Measurements from ENCODE around the gene DENND11.

DENND11 gene, protein sequence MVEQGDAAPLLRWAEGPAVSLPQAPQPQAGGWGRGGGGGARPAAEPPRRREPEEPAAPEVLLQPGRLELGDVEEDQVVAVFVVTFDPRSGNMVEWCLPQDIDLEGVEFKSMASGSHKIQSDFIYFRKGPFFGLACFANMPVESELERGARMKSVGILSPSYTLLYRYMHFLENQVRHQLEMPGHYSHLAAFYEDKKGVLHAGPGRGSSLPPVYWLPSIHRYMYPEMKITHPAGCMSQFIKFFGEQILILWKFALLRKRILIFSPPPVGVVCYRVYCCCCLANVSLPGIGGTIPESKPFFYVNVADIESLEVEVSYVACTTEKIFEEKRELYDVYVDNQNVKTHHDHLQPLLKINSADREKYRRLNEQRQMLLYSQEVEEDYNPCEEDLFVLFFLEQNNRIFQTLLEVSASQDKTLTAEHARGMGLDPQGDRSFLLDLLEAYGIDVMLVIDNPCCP

DNA sequence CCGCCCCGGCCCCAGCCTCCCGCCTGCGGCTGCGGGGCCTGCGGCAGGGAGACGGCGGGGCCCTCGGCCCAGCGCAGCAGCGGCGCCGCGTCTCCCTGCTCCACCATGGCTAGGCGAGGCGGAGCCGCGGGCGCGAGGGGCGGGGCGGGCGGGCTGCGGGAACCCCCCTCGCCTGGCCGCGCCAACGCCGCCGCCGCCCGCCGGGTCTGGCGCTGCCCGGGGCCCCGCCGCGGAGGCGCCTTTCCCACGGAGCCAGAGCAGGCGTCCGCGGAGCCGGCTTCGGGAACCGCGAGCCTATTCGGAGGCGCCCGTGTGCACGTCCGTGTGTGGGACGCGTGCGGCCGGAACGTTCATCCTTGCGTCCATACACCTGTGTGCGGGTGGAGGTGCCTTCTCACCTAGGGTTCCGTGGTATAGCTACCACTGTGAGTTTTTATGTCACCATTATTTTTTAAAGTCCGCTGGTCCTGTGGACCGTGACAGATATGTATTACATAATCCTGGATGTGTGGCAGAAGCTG is at the start of gene DENND11:
Gene DENND11, minus strand, starts transcription at position 120 of the 521 bp plus-strand sequence. Its CDS starts 13 bp downstream, at position 107.
- DNase-seq = no peak

DNA sequence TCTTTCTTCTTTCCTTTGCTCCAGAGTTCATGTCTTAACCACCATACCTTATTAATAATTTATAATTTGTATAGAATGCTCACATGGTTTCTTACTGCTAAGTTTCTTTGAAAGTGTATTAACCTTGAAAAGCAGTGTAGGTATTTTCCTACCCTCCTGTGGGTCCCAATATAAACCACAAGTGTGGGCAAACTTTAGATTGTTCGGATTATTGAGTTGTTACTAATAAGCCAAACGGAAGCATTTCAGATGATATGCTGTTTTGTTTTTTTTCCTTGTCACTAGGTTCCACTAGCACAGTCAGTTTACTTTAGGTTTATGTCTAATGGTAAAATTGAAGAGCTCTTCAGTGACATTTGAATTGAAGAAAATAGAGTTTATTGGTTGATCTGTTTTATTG is 46.4 kb upstream of the DENND11 start:
- DNase-seq = no peak

DNA sequence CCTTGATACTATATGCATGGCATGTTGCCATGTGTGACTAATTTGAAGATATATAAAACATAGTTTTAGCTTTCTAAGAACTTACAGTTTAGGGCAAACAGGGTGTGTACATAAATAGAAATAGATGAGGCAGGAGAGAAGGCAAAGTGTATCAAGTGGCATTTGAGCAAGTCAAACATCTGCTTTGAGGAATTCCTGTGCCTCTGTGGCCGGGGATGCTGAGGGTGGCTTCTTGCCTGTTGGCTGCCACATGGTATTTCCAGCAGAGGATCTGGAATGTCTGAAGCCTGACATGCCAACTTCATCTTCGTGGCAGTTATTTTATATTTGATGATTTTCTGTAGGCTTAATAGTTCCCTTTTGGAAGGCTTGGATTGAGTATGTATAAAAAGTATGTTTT is 42.2 kb upstream of the DENND11 start:
- no peak for DNase-seq

DNA sequence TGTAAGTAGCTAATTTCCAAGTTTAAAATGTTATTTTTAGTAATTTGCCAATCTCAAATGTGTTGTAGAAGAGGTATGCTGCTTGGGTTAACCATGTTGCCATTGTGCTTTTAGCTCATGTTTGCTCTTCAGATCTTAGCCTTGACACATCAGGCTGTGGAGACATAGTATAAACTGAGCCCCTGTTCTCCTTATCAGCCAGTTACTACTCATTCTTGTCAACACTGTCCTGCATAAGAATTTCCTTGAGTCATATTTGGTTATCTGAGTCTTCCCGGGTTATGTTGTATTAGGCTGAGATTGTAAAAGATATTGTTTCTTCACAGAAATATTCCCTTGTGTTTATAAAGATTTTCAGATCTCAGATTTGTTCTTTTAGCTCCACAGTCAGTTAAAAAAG is 40.3 kb upstream of the DENND11 start:
- no peak for DNase-seq

DNA sequence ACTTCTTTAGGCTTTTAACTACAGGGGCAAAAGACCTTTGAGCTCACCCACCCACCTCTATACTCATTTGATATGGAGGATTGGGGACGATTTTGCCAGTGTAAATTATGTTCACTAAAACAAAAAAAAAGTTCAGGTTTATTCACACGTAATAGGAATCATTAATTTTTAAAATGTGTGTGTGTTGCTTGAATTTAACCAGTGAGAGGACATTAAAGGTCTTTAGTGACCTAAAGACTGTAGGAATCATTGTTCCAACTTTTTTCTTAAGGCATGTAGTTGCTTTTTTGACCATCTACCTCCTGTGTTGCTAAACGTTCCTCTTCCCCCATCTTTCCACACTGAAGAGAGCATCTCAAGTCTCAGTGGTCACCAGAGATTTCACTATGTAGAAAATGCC is 37.3 kb upstream of the DENND11 start:
- no peak for DNase-seq

DNA sequence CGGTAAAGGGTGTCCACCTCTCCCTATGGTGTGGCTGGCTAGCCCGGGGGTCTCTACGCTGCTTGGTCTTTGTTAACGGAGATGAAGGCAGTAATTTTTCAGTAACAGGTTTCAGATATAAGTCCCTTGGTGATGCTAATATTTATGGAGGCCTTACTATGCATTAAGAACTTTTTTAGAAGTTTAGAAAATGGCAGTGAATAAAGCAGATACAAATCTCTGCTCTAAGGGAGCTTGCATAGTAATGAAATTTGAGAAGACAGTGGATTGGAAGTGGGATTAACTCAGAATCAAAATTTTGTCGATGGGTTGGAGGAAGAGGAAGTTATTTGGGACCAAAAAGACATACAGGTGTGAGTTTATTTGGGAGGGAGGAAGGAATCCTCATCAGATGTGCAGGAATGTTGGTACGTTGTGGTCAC is 36.6 kb upstream of the DENND11 start:
- no peak for DNase-seq

DNA sequence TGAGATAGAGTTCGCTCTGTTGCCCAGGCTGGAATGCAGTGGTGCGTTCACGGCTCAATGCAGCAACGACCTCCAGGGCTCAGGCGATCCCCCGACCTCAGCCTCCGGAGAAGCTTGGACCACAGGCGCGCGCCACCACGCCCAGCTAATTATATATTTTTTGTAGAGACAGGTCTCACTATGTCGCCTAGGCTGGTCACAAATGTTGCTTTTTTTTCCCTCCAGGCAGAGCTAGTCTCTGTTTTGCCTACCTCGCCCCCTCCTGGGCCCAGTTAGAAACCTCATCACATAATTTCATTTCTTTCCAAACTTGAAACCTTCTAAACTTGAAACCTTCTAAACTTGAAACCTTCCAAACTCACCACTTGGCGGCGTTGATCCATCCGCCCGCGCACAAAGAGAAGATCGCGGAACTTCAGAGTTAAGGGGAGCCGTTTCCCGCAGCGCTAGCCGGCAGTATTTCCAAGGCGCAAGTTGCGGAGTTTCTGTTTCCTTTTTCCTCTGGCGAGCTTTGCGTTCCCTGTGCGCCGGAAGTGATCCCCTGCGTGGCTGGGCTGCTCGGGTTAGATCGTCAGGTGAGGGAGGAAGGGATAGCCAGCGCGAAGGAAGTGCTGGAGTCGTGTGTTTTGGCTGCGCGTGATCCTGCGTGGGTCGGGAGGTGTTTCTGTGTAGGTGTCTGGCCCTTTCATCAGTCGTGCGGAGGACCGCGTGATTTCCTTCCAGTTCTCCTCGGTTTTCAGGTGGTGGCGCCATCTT is 36.0 kb upstream of the DENND11 start, which contains the start of gene SSBP1:
Gene SSBP1, plus strand, starts transcription at position 523 of the 756 bp plus-strand sequence. CDS start 809 bp downstream, outside the sequence.
- DNase-seq = peak; percentile 94

DNA sequence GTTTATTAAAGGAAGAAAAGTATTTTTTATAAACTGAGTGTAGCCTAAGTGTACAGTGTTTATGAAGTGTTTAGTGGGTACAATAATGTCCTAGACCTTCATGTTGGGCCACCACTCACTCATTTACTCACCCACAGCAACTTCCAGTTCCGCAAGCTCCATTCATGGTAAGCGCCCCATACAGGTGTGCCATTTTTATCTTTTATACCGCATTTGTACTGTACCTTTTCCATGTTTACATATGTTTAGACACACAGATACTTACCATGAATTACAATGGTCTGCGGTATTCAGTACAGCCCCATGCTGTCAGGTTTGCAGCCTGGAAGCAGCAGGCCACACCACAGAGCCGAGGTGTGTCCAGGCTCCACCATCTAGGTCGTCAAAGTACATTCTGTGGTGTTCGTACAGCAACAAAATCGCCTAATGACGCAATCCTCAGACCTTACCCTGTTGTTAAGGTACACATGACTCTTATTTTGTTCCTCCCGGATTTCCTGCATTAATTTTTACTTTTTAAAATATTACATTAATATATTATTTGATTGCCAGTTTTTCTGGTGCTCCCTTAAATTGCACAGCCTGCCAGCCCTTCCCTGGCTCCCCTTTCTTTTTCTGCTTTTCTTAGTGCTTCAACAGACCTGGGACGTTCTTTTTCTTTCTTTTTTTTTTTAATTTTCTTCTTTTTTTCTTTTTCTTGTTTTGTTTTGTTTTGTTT is 35.3 kb upstream of the DENND11 start:
- no peak for DNase-seq

DNA sequence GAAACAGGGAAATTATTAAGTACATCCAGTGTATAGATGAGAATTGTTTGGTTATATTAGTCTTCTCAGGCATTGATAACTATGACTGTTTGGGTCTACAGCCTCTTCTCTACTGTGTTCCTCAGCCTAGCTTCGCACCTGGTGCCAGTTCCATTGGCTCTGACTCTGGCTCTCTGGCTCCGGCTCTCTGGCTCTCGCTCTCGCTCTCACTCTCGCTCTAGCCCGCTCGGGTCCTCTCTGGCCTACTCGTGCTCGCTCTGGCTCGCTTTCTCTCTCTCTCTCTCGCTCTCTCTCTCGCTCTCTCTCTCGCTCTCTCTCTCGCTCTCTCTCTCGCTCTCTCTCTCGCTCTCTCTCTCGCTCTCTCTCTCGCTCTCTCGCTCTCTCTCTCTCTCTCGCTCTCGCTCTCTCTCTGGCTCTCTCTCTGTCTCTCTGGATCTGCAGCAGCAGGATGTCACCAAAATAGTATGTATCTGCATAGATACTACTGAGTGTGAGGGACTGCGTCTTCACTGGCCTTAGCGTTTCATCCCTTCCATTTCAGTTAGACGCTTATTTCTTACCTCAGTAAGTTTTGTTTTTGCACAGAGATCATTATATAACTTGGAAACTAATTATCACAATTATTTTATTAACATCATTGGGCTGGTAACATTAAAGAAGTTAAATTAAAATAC is 29.6 kb upstream of the DENND11 start:
- no peak for DNase-seq

DNA sequence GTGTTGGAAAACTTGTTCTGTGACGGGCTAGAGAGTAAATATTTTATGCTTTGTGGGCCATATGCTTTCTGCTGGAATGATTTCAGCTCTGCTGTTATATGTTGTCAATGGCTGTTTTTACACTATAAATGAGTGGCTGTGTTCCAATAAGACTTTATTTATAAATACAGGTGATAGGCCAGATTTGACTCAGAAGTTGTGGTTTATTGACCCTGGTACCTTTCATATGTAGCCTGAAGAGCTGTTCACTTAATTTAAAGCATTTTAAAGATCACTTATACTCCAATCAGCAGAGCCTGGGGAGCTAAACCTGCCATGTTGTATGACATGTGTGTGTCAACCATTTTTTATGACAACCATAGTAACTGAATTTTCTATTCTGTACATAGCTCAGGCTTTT is 27.1 kb upstream of the DENND11 start:
- no peak for DNase-seq

DNA sequence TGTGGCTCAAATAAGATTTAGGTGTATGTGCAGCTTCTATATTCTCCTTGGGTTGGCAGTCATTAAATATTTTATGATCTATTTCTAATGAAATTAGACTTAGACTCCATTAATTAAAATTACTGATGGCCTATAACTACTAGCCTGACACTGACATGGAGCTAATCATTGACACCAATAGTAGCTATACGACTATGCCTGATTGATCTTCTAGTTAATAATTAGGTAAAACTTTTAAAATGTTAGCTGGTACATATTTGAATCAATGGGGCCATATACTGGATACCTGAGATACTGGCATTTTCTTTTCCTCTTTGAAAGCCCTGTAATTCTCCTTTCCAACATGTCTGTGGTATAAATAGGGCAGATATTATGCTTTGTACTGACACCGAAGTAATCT is 20.6 kb upstream of the DENND11 start:
- DNase-seq = no peak

DNA sequence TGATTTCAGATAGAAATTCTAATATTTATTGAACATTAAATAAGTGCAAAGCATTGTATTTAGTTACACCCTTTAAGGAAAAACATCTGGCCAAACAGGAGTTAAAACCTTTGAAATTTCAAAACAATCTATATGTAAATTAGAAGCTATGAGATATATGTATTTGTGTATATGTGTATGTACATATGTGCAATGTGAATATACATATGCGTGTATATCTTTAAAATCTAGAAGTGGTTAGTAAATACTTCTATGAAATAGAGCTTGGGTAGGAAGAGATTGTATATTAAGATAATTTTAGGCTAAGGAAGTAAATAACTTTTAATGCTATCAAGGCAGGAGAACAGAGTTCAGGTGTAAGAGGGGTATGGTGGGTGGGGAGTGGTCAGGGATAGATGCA is 15.5 kb upstream of the DENND11 start:
- DNase-seq = no peak

DNA sequence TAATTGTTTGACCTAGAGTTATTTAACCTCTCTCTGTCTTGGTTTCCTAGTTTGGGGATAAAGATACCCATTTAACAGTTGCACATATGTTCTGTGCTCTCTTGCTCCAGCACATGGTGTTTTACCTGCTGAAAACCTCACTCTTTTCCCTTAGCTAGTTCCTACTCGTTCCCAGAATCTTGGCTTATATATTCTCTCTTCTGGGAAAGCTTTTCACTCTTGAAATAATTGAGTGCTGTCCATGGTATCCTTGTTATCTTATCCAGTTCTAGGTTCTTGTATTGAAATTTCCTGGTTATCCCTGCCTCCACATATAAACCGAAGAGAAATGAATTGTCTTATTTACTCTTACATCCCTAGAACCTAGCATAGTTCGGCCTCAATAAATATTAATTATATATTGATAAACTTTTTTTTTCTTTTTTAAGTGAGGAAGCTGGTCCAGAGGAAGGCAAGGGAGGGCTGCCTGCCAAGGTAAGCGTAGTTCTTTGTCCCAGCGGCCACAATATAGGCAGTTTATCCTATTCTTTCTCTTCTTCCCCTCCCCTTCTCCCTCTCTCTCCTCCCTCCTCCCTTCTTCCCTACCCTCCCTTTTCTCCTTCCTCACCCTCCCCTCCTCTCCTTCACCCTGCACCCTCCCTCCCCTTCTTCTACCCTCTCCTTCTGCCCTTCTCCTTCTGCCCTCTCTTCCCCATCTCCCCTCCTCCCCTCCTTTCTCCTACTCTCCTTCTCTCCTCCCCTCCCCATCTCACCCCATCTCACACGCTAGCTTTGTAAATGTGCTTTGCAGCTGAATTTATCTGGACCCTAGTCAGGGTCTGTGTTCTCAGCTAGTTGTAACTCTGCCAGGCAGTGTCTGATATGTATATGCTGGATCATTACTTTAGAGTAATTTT is 14.1 kb upstream of the DENND11 start:
- no peak for DNase-seq

DNA sequence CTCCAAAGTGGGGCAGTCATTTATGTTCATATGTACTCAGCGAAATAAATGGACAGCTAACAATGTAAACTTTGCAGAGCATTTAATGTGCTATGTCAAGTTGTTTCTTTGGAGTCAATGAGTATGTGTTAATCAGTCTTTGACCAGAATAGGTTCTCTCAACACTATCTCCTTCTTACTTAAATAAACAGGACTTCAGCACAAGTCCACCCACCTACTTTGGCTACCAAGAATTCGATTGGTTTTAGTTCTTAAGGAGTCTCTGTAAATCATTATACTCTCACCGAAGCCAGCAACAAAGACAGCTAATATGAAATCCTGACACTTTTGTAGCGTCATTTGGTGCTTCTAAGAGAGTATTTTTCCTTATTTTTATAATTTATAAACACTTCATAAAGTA is 13.1 kb upstream of the DENND11 start:
- DNase-seq = no peak

DNA sequence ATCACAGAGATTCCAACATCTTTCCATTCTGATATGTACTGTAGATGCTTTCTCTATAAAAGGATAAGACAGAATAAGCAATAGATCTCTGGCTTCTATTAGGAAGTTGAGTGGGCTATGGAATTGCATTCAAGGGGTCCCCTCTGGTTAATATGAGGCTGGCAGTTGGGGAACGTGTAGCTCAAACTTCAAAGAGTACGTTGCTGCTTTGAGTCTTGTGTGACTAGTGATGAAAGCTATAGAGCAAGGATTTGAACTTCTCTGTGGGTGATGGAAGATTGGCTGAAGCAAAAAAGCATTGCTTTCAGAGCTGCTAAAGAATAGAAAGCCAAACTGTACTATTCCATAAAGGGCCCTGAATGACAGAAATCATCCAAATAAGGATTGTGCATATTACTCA is 12.6 kb upstream of the DENND11 start:
- DNase-seq = no peak

DNA sequence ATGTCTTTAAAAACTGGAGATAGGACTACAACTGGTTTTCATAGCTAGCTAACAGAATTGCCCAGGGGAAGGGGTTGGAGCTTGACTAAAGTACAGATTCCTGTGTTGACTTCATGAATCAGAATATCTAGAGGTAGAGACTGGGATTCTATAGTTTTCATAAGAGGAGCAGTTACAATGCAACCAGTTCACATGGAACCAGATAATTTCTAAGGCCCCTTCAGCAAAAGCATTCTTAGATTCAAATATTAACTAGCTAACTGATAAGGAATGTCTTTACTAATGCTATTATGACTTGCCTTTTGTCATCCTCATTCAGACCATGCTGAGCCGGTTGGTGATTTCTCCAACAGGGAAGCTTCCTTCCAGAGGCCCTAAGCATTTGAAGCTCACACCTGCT is 11.9 kb upstream of the DENND11 start:
- no peak for DNase-seq

DNA sequence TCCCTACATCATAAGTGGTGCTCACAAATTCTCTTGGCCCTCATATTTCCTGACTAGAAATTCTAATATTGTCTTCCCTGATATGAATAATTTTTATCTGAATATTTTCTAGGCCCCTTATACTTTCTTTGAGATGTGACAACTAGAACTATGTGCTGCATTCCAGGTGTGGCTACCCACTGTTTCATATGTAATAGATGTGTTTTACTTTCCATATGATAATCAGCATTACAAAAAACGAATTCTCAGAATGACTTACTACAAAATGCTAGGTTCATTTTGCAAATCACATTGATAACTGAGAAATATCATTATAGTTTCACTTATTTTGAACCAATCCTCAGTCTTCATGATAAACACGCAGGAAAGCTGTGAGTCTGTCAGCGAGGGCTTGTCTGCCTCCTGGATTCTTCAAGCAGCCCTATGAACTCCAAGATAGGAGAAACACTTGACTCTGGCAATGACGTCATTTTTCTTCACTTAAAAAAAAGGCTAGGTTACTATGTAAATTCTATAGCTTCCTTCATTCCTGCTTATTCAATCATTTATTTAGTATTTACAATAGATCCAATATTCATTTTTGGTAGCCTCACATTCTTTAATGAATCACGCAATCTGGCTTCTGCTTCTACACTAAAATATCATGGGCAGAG is 10.8 kb upstream of the DENND11 start:
- DNase-seq = no peak

DNA sequence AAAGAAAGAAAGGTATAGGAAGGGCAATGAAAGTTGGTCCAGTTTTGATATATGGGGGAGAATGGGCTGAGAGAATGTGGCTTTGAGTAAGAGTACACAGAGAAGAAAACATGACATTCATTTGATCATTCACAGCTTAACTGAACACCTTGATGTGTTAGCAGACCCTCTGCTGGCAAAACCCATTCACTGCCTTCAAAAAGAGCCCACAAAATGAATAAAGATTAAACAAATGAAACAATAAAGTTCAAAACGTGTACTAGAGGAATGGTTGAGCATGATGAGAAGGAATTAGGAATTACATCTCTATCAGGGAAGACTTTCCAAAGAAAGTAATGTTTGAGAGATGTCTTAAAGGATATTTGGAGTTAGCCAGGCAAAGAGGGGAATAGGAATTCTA is 8.3 kb upstream of the DENND11 start:
- DNase-seq = no peak

DNA sequence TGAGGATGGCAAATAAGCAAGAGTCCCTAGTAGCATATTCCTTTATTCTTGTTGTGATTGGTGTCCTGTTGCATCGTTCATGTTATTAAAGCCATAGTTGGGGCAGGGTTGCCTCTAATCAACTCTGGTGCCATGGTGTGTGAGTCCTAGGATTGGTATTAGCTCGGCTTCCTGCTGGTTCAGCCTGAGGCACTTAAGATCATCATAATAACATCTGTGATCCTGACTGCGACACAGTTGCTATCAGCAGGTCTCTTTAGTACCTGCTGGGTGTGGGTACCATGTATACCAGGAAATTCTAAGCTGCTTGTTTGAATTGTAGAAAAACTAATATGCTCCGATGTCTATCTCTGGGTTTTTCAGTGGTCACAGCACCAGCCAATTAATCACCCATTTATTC is 7.8 kb upstream of the DENND11 start:
- no peak for DNase-seq

DNA sequence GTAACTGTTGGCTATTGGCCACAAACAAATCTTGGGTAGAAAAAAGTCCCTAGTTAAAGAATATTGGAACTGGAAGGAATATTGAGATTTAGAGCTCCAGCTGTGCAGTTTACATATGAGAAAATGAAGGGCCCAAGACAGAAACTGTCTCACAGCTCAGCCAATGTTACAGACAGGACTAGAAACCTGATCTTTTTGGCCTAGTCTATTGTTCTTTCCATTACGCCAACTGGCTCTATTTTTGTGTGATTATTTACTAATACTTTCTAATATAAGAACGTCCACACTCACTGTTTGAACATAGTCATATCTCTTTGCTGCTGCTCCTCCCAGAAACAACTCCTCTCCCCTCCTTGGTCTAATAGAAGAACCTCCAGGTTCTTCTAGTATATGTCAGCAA is 7.4 kb upstream of the DENND11 start:
- DNase-seq = no peak

DNA sequence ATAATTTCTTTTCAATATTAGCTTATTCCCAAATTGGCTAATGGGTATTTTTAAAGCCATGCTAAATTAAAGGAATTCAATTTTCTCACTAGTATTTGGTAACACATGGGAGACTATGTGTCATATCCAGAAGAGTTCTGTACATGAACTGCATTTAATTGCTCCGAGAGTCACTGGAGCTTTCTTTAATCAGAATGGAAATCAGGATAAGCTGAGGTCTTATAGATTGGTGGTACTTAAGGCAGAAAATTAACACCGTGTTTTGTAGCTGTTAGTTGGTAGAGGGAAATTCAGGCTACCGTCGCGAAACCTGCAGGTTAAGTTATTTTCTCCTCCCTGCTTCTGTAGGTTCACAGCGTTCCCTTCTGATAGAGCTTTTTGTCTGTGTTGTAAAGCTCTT is 6.4 kb upstream of the DENND11 start, which contains the start of gene WEE2:
Gene WEE2, plus strand, starts transcription at position 3 of the 400 bp plus-strand sequence. CDS start 406 bp downstream, outside the sequence.
- no peak for DNase-seq
